Aorta (tissue), 5 donors: Measurements from ENCODE around the gene PHAX. TPM values are rescaled to one million over a fixed set of nuclear protein-coding genes. Genes with fewer than 3 reads are reported as not detected.
"Not testable (repeated sequence)": the region's sequence is repeated elsewhere in the genome, so short reads cannot be mapped to it uniquely, and the experiment has no call there.

Experiments
- ATAC-seq: fragments of 200-7000 bp; cut with Tn5 transposase; one replicate; pipeline ENCODE4 v1.9.1; 2022; ENCODE audit warnings: moderate library complexity; ENCODE audit not compliant: low FRiP score
- DNase-seq, 2 donors: peaks; one replicate each; pipeline ENCODE4 v3.0.0-alpha.2; 2020
- H3K27ac ChIP-seq, 2 donors: one replicate each; pipeline ENCODE4 v1.5.1; 2013; ENCODE audit warnings: low read length in 2 of 2, mild to moderate bottlenecking in 2 of 2, moderate library complexity in 2 of 2, control low read depth in 1 of 2, inconsistent platforms in 1 of 2, low read depth in 1 of 2
- H3K27me3 ChIP-seq, 2 donors: one replicate each; pipeline ENCODE4 v1.6.1; 2013; ENCODE audit warnings: control low read depth in 1 of 2, low read length in 1 of 2, mild to moderate bottlenecking in 1 of 2, moderate library complexity in 1 of 2; ENCODE audit not compliant: insufficient read depth in 2 of 2, control insufficient read depth in 1 of 2
- H3K36me3 ChIP-seq, 2 donors: one replicate each; pipeline ENCODE4 v1.6.1; 2013; ENCODE audit warnings: control low read depth in 1 of 2, low read length in 1 of 2, mild to moderate bottlenecking in 1 of 2; ENCODE audit not compliant: insufficient read depth in 2 of 2, control insufficient read depth in 1 of 2
- H3K4me1 ChIP-seq, 2 donors: one replicate each; pipeline ENCODE4 v1.6.1; 2013; ENCODE audit warnings: low read length in 2 of 2, control low read depth in 1 of 2, mild to moderate bottlenecking in 1 of 2, moderate library complexity in 1 of 2; ENCODE audit not compliant: insufficient read depth in 2 of 2, control insufficient read depth in 1 of 2
- H3K4me3 ChIP-seq, 2 donors: one replicate each; pipeline ENCODE4 v1.5.1; 2013; ENCODE audit warnings: low read length in 2 of 2, control low read depth in 1 of 2, mild to moderate bottlenecking in 1 of 2
- H3K9me3 ChIP-seq: one replicate; pipeline ENCODE4 v1.6.1; 2013; ENCODE audit warnings: mild to moderate bottlenecking, low read length; ENCODE audit not compliant: control insufficient read depth
- WGBS, 2 donors: extraction: QIAGEN DNeasy Blood & Tissue Kit; methylation state at CpG; one replicate each; pipeline ENCODE4 v1.1.7; 2013; 5-methylcytosine and 5-hydroxymethylcytosine counted together
- intact Hi-C, 2 donors: fragments of 100-400 bp; cut with DNase I; formaldehyde crosslinking; loops; one replicate each; pipeline versions ENCODE4 v1.14.2 to v1.15.0; 2022
- polyA plus RNA-seq, 2 donors: library from polyadenylated mRNA; stranded (reverse); fragments of 200-250 nt; gene quantifications; one replicate each; pipeline ENCODE4 v1.2.3, GENCODE V29; 2013
- total RNA-seq, 2 donors: library from RNA; stranded (reverse); fragmentation: NEBNext Ultra II Directional; extraction: Animal tissue kit (Norgen Biotek cat#: 25700); gene quantifications; one replicate each; pipeline ENCODE4 v1.2.1, GENCODE V29; 2021
- donor health status: healthy with polysubstance abuse.
- donor health status: Bipolar disorder and iron deficiency.
- donor health status: DM: no; HTN: no; CAD: no.
- donor health status: DM: no; HTN: no; CAD: no.
- donor health status: DM: yes; HTN: yes; CAD: no.

The PHAX gene
- total and polyA plus RNA-seq, 4 donors: 29.9 to 34.3 (median 31.1) TPM

DNA sequence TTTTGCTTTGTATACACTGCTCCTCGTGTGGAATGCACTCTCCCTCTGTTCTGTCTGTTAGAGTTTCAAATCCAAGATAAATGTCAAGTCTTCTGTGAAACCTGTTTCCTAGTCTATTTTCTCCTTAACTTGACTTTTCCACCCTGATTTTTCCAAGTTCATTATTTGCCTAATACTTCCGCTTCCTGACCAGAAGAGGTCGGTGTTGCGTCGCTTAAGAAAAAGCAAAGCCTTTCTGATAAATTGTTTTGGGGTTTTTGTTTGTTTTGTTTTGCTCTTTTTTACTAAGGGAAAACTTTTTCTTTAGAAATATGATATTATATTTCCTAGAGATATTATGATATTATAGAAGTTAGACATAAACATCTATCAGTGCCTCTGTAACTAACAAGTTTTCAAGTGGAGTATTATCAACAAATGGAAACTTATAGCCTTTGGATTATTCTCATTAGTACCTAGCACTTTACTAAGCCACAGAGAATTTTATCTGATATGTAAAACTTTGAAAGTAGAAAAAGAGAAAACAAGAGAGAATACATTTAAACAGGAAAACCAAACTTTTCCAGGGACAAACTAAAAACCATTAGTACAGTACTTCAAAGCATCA lies 55.8 kb downstream of the PHAX start:
- no peak overlapping the region for H3K4me3 ChIP-seq
- 2% methylated on average over 5 of the region's 5 CpGs for WGBS, 2 donors
- DNase-seq (no peak), ATAC-seq (no peak)
- H3K27me3 ChIP-seq: peaks cover 0 to 1% of the 10 kb centered on the region in 2 donors
- H3K36me3 ChIP-seq: no peaks in the 10 kb centered on the region
- H3K4me1 ChIP-seq: no peaks in the 10 kb centered on the region
- H3K9me3 ChIP-seq: no peaks in the 10 kb centered on the region
- intact Hi-C loops: loop anchor here in 1 of 2 donors (5.0 kb wide), 1 partner anchor 126 kb away; no protein-coding TSS in a partner anchor
- H3K27ac ChIP-seq: no peak overlapping the region

GRCh38 chr5:126658561-126658960 lies 57.8 kb downstream of the PHAX start:
- Histone ChIP-seq H3K4me3 (no peak overlapping the region), H3K36me3 (no peaks in the 10 kb centered on the region), H3K27me3 (no peaks in the 10 kb centered on the region), H3K9me3 (no peaks in the 10 kb centered on the region), H3K4me1 (no peaks in the 10 kb centered on the region), H3K27ac (no peak overlapping the region)
- intact Hi-C loops: loop anchor here in 1 of 2 donors (5.0 kb wide), 1 partner anchor 124 kb away; no protein-coding TSS in a partner anchor
- 50 to 56% methylated on average over 5 of the region's 5 CpGs for WGBS, 2 donors
- DNase-seq (no peak), ATAC-seq (no peak)

DNA sequence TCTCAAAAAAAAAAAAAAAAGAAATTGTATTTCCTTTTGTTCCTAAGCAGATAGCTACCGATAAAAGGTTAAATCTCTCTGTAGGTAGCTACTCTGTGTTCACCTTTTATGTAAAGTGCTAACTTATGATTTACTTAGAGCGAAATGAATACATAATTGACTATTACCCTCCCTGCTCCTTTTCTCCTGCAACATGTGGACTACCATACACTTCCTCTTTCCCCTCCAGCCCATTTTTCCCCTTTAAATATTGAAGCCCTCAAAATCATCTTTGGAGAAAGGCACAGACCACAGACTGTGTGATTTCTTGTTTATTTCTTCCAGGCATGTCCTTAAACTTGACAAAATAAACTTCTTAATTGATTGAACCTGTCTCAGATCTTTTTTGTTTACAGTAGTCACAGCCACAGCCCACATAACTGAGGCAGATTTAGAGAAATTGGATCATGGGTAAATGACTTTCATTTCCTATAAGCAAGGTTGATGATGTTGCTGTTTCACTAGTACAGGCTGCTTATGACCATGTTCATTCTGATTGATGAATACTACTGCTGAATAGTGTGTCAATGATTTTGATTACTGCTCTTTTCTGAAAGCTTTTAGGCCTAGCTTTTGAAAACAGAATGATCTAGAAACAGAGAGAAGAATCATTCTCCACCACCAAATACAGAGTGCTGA lies 59.2 kb downstream of the PHAX start:
- intact Hi-C loops: loop anchor here in 1 of 2 donors (5.0 kb wide), 1 partner anchor 122 kb away; no protein-coding TSS in a partner anchor
- no peaks in the 10 kb centered on the region for H3K4me1 ChIP-seq
- no peaks in the 10 kb centered on the region for H3K36me3 ChIP-seq
- no peak overlapping the region for H3K27ac ChIP-seq
- DNase-seq: no peak
- ATAC-seq: no peak
- 92 to 98% methylated on average over 2 of the region's 2 CpGs for WGBS, 2 donors
- no peak overlapping the region for H3K4me3 ChIP-seq
- no peaks in the 10 kb centered on the region for H3K9me3 ChIP-seq
- no peaks in the 10 kb centered on the region for H3K27me3 ChIP-seq

DNA sequence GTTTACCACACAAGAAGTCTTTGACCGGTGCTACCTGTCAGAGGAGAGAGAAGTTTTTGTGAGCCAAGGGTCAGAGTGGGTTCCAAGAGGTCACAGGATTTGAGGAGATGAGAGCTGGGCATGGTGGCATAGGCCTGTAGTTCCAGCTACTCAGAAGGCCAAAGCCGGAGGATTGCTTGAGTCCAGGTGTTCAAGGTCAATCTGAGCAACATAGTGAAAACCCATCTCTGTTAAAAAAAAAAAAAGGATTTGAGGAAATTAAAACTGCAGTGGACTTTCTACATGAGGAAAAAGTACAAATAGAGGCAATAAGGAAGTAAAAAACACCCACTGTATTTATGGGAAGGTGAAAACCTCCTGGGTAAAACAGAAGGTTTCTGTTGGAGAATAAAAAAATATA lies 63.8 kb downstream of the PHAX start:
- no peaks in the 10 kb centered on the region for H3K36me3 ChIP-seq
- DNase-seq (no peak), ATAC-seq (no peak)
- WGBS, 2 donors: 89 to 91% methylated on average over 2 of the region's 2 CpGs
- no peaks in the 10 kb centered on the region for H3K9me3 ChIP-seq
- no peak overlapping the region for H3K4me3 ChIP-seq
- no peaks in the 10 kb centered on the region for H3K4me1 ChIP-seq
- H3K27ac ChIP-seq: no peak overlapping the region
- intact Hi-C loops: no loop called here
- H3K27me3 ChIP-seq: no peaks in the 10 kb centered on the region

DNA sequence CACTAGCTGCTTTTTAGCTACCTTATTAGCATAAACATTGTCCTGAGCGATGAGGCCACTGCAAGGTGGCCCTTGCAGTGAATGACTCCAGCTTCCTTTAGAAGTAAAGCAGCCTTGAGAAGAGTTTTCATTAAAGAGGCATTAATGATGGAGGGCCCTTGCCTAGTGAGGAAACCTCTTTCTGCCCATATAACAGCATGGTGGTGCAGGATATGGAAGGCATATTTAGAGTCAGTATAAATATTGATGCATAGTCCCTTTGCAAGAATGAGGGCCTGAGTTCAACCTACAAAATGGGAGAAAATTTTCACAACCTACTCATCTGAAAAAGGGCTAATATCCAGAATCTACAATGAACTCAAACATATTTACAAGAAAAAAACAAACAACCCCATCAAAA lies 69.4 kb downstream of the PHAX start:
- not testable (repeated sequence) for H3K4me1 ChIP-seq, H3K27ac ChIP-seq, H3K27me3 ChIP-seq, H3K4me3 ChIP-seq, ATAC-seq, H3K36me3 ChIP-seq, H3K9me3 ChIP-seq, DNase-seq
- intact Hi-C loops: loop anchor here in 1 of 2 donors (10.0 kb wide), 1 partner anchor 355 kb away; no protein-coding TSS in a partner anchor
- 87 to 95% methylated on average over 1 of the region's 1 CpG for WGBS, 2 donors

DNA sequence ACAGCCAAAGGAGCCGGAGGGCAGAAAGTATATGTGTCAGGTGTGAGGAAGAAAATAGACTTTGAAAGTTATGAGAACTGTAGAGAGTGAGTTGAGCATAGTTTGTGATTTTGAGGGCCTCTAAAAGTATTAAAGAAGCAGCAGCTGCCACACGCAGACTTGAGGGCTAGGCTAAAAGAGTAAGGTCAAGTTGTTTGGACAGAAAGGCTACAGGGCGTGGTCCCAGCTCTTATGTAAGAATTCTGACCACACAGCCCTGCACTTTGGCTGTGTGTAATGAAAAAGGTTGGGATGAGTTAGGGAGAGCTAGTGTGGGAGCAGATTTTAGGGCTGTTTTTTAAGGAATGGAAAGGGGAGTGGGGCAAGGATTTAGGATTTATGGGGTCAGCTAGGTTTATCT lies 70.9 kb downstream of the PHAX start:
- intact Hi-C loops: loop anchor here in 1 of 2 donors (10.0 kb wide), 1 partner anchor 353 kb away; no protein-coding TSS in a partner anchor
- H3K9me3 ChIP-seq, H3K36me3 ChIP-seq, H3K27me3 ChIP-seq, ATAC-seq, H3K4me3 ChIP-seq, DNase-seq, H3K27ac ChIP-seq, H3K4me1 ChIP-seq: not testable (repeated sequence)
- 93 to 99% methylated on average over 3 of the region's 3 CpGs for WGBS, 2 donors

DNA sequence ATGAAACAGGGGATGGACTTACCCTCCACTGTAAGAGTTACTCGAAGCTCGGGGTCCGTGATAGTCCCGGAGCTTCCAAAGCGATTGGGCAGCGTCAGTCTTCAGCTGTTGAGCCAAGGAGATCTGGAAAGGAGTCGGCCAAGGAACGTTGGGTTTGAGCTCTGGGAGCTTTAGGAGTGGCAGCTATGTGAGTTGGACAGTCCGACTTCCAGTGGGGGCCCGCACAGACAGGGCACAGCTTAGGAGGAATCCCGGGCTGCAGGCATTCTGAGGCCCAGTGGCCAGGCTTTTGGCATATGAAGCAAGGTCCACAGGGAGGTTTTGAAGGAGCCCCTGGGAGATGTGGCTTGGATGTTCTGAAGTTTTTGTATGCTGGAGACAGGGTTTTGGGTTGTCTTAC lies 72.7 kb downstream of the PHAX start:
- Histone ChIP-seq H3K27ac (no peak overlapping the region), H3K27me3 (no peaks in the 10 kb centered on the region), H3K9me3 (peaks cover 3% of the 10 kb centered on the region), H3K36me3 (no peaks in the 10 kb centered on the region), H3K4me1 (no peaks in the 10 kb centered on the region), H3K4me3 (no peak overlapping the region)
- ATAC-seq: no peak
- no peak for DNase-seq
- intact Hi-C loops: loop anchor here in 1 of 2 donors (10.0 kb wide), 1 partner anchor 351 kb away; no protein-coding TSS in a partner anchor
- WGBS, 2 donors: 74 to 82% methylated on average over 11 of the region's 11 CpGs

DNA sequence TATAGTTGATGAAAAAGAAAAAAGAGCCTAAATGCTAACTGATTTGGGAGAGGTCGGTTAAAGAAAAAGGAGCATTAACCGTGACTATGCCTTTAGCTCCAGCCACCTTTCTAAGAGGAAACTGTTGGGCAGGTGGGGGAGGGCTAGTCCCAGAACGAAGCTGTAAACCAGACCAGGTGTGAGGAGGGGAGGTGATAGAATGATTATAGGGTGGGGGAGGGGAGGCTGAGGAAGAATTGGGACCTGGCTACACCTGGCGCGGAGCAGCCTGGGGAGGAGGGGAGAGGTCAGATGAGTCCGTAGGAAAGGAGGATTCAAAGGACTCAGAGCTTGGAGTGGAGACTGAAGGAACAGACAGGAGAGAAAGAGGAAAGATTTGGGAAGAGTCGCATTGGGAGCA lies 73.4 kb downstream of the PHAX start:
- no peaks in the 10 kb centered on the region for H3K36me3 ChIP-seq
- no peak for ATAC-seq
- no peak for DNase-seq
- no peaks in the 10 kb centered on the region for H3K4me1 ChIP-seq
- intact Hi-C loops: loop anchor here in 1 of 2 donors (10.0 kb wide), 1 partner anchor 351 kb away; no protein-coding TSS in a partner anchor
- no peak overlapping the region for H3K4me3 ChIP-seq
- H3K27me3 ChIP-seq: no peaks in the 10 kb centered on the region
- no peak overlapping the region for H3K27ac ChIP-seq
- peaks cover 3% of the 10 kb centered on the region for H3K9me3 ChIP-seq
- 64% methylated on average over 7 of the region's 7 CpGs for WGBS, 2 donors

DNA sequence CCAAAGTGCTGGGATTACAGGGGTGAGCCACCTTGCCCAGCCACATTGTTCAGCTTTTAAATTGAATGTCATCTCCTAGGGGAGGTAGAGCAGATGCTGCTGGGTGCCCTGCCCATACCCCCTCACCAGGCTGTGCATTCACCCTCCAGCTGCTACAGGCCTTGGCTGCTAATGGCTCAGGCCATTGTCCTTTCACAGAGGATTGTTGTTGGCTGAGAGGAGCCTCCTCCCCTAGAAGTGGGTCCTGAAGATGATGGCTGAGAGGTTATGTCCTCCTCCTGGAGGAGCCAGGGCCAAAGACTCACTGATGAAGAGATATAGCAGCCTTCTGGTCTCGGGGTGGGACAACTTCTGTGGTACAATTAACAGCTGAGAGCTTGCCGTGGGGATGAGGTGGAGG lies 74.6 kb downstream of the PHAX start:
- Histone ChIP-seq H3K4me1 (no peaks in the 10 kb centered on the region), H3K36me3 (no peaks in the 10 kb centered on the region), H3K9me3 (no peaks in the 10 kb centered on the region), H3K4me3 (no peak overlapping the region), H3K27ac (no peak overlapping the region), H3K27me3 (no peaks in the 10 kb centered on the region)
- intact Hi-C loops: loop anchor here (5.0 to 10.0 kb wide), 3 partner anchors 102 to 349 kb away; partner anchors contain the start of gene LMNB1 (in 2 of the 2)
- 68 to 76% methylated on average over 2 of the region's 2 CpGs for WGBS, 2 donors
- no peak for DNase-seq
- no peak for ATAC-seq
